Stimulated activated CD4-positive, alpha-beta T cell treated with anti-CD3 and anti-CD28 coated beads, TNF-alpha, amount 100 ng/mL, for 1 hour (primary cell): ENCODE data around the gene SCG3.

Experiments used
- DNase-seq, 3 donors: peaks; one replicate each; pipeline ENCODE4 v3.0.0-alpha.2; 2020; ENCODE audit warnings: low read depth in 3 of 3, low spot score in 1 of 3

The SCG3 gene

GRCh38 chr15:51726302-51727073, 45.2 kb downstream of the SCG3 start:
- DNase-seq, result no peak

- no peak for DNase-seq
Observed at GRCh38 chr15:51727141-51727897, 46.0 kb downstream of the SCG3 start.

DNA sequence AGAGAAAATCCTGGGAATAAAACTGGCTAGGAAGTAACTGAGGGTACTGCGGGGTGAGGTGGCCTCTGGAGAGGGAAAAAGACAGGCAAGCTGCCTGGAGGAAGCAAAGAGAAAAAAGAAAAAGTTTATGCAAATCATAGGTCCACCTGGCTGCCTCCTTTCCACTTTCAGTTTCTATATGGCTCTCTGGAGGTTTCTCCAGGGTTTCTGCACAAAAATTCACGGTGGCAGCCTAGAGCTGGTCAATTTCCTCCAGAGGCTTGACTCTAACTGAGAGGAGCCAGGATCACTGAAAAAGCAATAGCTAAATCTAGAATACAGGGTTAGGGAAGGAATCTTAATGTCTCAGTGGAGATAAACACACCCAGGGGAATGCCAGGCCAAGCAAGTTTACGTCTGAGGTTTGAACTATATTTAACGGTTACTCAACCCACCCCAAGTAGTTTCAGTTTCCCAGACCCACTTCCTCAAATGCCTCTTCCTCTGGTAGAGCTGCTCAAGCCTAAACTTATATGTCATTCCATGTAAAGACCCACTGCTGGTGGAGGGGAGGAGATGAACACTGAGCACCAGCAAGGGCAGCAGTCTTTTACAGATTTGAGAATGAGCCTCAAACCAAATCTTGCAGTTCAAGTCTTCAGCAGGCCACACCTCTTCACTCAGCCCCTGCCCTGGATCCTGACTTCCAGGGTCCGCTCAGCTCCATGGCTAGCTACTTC, 50.4 kb downstream of the SCG3 start:
- DNase-seq, result no peak

DNA sequence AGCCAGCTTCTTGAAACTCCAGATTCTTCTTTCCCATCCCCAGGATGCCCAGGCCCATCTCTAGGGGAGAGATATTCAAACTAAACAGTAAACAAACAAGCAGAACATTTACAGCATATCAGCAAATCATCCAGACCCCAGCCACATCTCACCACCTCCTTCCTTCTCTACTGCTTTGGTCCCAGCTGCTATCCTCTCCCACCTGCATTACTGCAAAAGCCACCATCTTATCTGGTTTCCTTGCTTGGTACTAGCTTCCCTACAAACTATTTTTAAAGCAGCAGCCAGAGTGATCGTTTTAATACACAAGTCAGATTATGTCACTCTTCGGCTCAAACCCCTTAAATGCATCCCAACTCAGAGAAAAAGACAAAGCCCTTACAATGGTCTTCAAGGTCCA, 51.3 kb downstream of the SCG3 start:
- DNase-seq, result no peak

DNA sequence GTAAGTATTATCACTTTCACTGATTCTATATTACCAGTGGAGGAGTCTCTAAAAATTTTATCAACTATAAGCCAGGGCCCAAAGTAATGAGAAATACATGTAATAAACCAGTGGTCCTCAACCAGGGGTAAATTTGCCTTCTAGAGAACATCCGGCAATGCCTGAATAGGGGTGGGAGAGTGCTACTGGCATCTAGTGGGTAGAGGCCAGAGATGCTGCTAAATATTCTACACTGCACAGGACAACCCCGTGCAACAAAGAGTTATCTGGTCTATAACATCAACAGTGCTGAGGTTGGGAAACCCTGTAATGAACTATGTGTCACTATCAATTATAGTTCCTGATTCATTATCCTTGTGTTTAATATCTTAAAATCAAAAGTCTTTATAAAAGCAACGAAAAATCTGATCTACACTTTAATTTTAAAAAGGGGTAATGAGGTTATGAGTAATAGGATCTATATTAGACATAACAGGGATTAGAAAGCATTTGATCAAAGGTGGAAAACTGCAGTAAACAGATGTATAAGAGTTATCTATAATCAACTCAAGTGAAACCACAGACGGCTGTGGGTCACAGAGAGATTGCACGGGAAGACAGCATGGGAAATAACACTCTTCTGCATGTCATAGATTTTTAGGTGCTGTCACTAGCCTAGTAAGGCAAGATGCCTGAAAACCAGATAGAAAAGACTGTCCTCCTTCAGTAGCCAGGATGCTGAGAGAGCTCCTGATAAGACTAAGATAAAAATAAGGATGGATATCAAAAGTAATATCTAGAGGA, 54.1 kb downstream of the SCG3 start:
- DNase-seq, result no peak

- DNase-seq, result no peak
Observed at GRCh38 chr15:51736069-51736468, 54.8 kb downstream of the SCG3 start.

- DNase-seq, result peak in 1 of 3 donors; percentile 39
Observed at GRCh38 chr15:51736751-51737521, 55.6 kb downstream of the SCG3 start.

DNA sequence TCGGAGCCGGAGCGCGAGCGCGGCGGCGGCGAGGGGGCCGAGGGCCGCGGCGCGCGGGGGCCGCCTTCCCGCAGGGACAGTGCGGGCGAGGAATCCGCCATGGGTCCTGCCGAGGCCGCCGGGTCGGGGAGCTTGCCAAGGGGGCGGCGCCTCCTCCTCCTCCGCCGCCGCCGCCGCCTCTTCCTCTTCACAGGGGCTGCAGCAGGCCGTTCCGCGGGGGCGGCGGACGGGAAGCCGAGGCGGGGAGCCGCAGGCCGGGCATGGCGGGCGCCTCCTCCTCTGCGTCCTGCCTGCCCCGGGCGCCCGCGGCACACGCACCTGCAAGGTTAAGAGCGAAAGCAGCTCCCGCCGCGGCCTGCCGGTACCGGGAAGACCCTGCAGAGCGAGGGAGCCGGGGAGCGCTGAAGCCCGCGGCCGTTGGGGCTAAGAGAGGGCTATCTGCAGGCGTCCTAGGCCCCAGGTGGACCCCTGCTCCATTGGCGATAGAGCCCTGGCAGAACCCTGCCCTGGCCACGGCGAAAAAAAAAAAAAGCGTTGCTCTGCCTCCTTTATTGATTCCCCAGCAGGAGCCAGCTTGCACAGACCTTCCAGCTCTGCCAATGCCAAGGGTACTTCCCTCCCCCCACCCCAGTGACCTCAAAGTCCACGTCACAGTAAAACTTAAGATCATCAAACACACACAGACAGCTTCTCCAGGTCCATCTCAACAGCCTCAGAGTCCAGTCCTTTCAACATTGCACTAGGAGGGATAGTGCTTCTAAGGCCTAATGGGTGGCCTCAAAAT, 56.4 kb downstream of the SCG3 start, which contains the start of gene LYSMD2:
TSS of gene LYSMD2 (minus strand) at position 134 of the 784 bp plus-strand sequence. CDS start at position 101, 33 bp downstream.
- DNase-seq, result peak in 2 of 3 donors; percentile 52 to 59

DNA sequence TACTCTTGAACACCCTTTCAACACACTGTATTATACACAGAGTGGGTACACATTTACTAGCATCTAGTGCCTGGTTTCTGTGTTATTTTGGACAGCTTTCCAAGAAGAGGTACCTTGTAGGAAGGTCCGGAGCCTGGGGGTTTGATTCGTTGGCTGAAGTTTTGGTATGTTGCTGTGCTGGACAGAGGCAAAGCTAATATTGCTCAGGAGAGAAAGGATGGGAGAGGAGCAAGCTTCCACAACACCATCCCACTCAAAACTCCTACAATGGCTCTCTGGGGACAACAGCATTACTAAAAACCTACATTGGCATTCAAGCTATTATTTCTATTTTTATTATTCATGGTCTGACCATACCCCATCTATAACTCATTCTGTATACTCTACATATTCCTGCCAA, 57.2 kb downstream of the SCG3 start:
- DNase-seq, result no peak

DNA sequence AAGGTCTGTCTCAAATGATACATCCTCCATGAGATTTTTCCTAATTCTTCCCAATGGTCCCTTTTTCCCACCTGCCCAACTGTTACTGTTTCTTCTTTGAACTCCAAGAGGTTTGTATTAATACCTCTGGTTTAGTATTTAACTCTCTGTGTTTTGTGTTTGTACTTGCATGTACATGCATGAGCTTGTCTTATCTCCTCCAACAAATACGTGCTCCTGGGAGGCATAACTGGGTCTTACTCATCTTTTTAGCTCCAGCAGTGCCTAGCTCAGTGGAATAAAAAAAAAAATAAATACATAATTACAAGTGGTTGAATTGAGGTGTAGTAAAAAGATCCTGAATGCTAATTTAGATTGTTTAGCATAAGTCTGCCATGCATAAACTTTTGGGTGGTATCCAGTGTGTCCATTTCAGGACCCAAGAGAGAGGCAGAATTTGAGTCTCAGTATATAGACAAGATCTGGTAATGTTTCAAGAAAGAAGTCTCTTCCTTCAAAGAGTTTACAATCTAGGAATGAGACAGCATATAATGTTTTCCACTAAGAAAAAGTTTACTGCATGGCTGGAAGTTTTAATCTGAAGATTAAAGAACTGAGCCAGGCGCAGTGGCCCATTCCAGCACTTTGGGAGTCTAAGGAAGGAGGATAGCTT, 57.9 kb downstream of the SCG3 start:
- DNase-seq, result no peak

GRCh38 chr15:51749307-51749706, 68.0 kb downstream of the SCG3 start:
- no peak for DNase-seq

DNA sequence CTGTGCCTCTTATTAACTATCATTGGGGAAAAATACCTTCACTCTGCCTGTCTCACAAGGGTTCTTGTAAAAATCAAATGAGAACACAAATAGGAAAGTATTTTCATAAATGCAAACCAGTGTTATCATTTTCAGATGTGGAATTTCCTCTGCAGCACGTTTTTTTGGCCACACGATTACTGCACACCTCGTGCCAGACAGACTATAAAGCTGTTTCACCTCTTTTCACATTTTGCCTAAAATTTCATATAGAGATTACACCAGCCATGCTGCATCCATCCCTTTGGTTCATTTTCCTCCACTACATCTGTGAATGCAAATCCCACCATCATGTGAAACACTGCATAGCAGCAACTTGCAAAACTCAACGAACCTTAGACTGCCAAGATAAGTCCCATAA, 68.9 kb downstream of the SCG3 start:
- no peak for DNase-seq

DNA sequence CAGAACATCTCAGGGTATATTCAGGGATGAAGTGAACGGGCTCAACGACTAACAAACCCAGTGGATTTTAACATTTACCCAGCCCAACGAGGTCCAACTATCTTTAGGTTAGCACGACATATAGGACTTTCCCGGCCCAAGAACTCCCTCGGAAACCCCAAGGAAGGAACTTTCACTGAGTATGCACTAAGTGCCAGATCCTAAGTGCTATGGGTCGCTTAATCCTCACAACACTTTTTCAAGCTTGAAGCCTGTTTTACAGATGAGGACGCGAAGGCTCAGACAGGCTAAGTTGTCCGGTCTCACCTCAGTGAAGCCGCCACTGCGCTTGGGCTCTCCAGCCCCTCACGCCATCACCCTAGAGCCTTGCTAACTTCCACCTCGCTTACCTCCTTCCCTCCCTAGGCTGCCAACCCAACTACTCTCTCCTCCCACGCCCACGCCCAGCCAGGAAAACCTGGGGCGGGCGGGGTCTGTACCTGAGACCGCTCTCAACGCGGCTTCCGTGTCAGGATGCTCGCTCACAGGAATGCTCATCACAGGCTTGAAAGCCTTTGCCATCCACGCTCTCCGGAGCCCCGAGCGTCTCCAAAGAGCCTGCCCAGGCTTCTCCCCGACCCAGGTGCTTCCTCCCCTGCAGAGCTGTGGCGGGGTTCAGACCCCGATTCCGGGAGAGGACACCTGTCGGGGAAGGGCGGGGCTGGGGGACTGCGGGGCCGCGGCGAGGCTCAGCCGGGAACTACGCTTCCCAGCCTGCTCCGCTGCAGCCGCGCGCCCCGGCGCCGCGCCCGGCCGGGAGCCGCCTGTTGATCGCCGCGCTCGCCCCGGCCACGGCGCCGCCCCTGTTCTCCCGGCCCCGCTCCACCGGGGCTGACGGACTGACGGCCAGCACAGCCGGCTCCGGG, 69.7 kb downstream of the SCG3 start, which contains the start of gene TMOD2:
TSS of gene TMOD2 (plus strand) at position 806 of the 905 bp plus-strand sequence. CDS start 14,845 bp downstream, outside the sequence.
- peak in 1 of 3 donors; percentile 44 for DNase-seq

DNA sequence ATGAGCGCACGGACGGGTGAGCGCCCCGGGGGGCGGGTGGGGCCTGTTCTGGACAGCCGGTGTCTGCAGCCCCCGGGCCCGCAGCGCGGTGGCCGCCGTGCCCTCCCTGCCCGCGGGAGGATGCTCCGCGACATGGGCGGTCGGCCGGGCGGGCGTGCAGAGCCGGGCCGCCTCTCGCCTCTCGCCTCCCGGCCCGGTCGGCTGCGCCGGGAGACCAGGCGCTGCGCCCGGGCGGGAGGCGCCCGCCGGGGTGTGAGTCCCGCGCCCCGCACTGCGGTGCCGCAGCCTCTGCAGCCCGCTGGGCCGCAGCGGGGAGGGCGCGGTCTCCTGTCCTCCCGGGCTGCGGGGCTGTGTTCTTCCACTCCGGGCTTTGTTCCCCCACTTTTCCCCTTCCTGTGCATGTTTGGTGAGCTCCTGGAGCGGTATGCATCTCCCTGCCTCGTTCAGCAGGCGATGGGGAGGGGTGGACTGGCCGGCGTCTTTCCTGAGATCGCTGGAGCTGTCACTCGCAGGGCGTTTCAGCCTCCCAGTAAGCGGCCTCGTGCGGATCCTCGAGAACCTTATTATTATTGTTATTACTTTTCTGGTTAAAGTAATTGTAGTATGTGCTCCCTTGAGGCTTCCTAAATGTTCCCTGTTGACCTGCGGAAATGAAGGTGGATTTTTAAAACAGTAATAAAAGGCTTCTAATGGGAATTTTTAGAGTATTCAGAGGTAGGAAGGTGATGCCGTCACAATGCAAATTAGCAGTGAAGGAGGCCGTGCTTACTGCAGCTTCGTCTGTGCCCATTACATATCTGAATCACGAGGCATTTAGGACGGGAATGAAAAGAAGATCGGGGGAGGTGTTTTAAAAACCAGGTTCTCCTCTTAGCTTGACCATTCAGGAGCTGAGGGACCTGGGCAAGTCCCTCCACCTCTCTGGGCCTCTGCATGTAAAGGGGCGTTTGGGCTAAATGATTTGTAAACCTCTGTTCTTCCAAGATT, 70.7 kb downstream of the SCG3 start:
- DNase-seq, result no peak

DNA sequence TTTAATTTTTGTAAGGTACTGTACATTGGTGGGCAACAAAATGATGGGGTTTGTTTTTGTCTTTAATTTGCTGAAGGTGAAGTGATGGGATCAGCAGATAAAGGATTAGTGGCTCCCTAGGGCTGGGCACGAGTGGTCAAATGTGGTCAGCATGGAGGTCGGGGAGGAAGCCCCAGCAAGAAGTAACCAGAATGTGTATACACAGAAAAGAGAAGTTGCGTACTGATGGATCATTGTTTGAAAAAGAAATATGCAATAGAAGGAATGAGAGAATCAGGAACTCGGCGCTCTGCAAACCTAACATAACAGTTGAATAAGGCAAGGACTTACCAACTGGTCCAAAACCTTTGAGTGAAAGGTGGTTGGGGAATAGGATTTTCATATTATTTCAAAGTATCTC, 71.6 kb downstream of the SCG3 start:
- DNase-seq, result no peak

DNA sequence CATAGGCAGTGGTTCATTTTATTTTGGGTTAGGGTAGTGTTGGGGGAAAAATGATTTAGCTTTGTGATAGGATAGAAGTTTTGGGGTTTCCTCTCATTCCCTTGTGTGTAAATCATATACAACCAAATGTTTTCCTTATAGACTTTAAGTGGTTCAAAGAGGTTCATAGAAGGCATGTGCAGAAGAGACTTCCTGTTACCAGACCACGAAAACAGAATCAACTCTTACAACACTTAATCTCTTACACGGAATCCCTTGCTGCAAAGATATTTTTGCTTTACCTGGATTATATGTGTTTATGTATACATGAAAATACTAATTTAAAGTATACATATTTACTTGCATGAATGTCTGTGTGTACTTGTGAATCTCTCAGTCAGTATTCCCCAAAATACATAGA, 73.0 kb downstream of the SCG3 start:
- DNase-seq, result no peak

GRCh38 chr15:51755790-51756189, 74.5 kb downstream of the SCG3 start:
- DNase-seq, result no peak
